Activated naive CD4-positive, alpha-beta T cell treated with anti-CD3 and anti-CD28 coated beads, Interleukin-2, amount 10 ng/mL, durations not matched to agents 7 days and 5 days (primary cell): Measurements from ENCODE around the gene KCNMB4.

Experiments
- CTCF ChIA-PET: fragments of 350-600 bp; sonication (Branson Sonifier 250); formaldehyde crosslinking; loops from one replicate; lab custom pipeline; 2021; ENCODE audit warnings: antibody characterized with exemption; lab: Charles Lee
- DNase-seq: peaks from one replicate; pipeline ENCODE4 v3.0.0-alpha.2; 2020
- H3K27ac Mint-ChIP-seq: one replicate; pipeline ENCODE4 v1.8.0; 2021; ENCODE audit warnings: mild to moderate bottlenecking, moderate library complexity, mixed read lengths
- H3K27me3 Mint-ChIP-seq: one replicate; pipeline ENCODE4 v1.8.0; 2021; ENCODE audit warnings: mild to moderate bottlenecking, mixed read lengths
- H3K36me3 Mint-ChIP-seq: one replicate; pipeline ENCODE4 v1.8.0; 2021; ENCODE audit warnings: mixed read lengths
- H3K4me1 Mint-ChIP-seq: one replicate; pipeline ENCODE4 v1.8.0; 2021; ENCODE audit warnings: mixed read lengths
- H3K4me3 Mint-ChIP-seq: one replicate; pipeline ENCODE4 v1.8.0; 2021; ENCODE audit warnings: mild to moderate bottlenecking, moderate library complexity, mixed read lengths
- H3K9me3 Mint-ChIP-seq: one replicate; pipeline ENCODE4 v1.8.0; 2021; ENCODE audit warnings: mixed read lengths

KCNMB4 gene

GRCh38 chr12:70393787-70394499 lies 27.9 kb downstream of the KCNMB4 start:
- no peaks in the 10 kb centered on the region for H3K9me3 Mint-ChIP-seq
- H3K4me1 Mint-ChIP-seq, result no peaks in the 10 kb centered on the region
- no peaks in the 10 kb centered on the region for H3K27me3 Mint-ChIP-seq
- CTCF ChIA-PET, result no interaction called here
- DNase-seq, result no peak
- no peak overlapping the region for H3K27ac Mint-ChIP-seq
- no peaks in the 10 kb centered on the region for H3K36me3 Mint-ChIP-seq
- no peak overlapping the region for H3K4me3 Mint-ChIP-seq

- Mint-ChIP-seq H3K27me3 (no peaks in the 10 kb centered on the region), H3K36me3 (peaks cover 1% of the 10 kb centered on the region), H3K27ac (no peak overlapping the region), H3K9me3 (no peaks in the 10 kb centered on the region), H3K4me3 (no peak overlapping the region), H3K4me1 (no peaks in the 10 kb centered on the region)
- DNase-seq, result no peak
- CTCF ChIA-PET, result no interaction called here
These were observed 31.9 kb downstream of the KCNMB4 start for GRCh38 chr12:70398002-70398401.

DNA sequence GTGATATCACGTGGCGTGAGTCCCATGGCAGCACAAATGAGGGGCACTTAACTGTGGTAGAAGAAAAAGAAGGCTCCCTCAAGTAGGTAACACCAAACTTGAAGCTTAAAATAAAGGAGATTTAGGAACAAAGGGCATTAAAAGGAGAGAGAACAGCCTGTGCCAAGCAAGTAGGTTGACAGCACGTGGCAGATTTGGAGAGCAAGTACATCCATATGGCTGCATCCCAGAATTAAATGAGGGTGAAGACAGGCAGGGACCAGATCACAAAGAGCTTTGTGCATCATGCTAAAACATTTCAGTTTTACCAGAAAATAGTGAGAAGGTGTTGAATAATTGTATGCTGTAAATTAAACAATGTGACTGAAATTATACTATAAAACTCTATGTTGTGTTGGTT lies 32.8 kb downstream of the KCNMB4 start:
- no peaks in the 10 kb centered on the region for H3K27me3 Mint-ChIP-seq
- H3K27ac Mint-ChIP-seq, result no peak overlapping the region
- peaks cover 1% of the 10 kb centered on the region for H3K36me3 Mint-ChIP-seq
- no peak overlapping the region for H3K4me3 Mint-ChIP-seq
- DNase-seq, result no peak
- H3K4me1 Mint-ChIP-seq, result no peaks in the 10 kb centered on the region
- no peaks in the 10 kb centered on the region for H3K9me3 Mint-ChIP-seq
- CTCF ChIA-PET, result no interaction called here

- CTCF ChIA-PET, result no interaction called here
These were observed 33.2 kb downstream of the KCNMB4 start for GRCh38 chr12:70399311-70399710.

GRCh38 chr12:70400124-70400523 lies 34.0 kb downstream of the KCNMB4 start:
- H3K9me3 Mint-ChIP-seq, result no peaks in the 10 kb centered on the region
- H3K27ac Mint-ChIP-seq, result no peak overlapping the region
- DNase-seq, result no peak
- H3K4me1 Mint-ChIP-seq, result no peaks in the 10 kb centered on the region
- no peaks in the 10 kb centered on the region for H3K27me3 Mint-ChIP-seq
- H3K36me3 Mint-ChIP-seq, result peaks cover 1% of the 10 kb centered on the region
- CTCF ChIA-PET, result no interaction called here
- no peak overlapping the region for H3K4me3 Mint-ChIP-seq

More at GRCh38 chr12:70399311-70399710, 33.2 kb downstream of the KCNMB4 start:
- Mint-ChIP-seq H3K27ac (no peak overlapping the region), H3K4me1 (no peaks in the 10 kb centered on the region), H3K36me3 (peaks cover 1% of the 10 kb centered on the region), H3K9me3 (no peaks in the 10 kb centered on the region), H3K4me3 (no peak overlapping the region), H3K27me3 (no peaks in the 10 kb centered on the region)
- DNase-seq, result no peak

GRCh38 chr12:70402597-70402996 lies 36.5 kb downstream of the KCNMB4 start:
- H3K27me3 Mint-ChIP-seq, result no peaks in the 10 kb centered on the region
- no peaks in the 10 kb centered on the region for H3K4me1 Mint-ChIP-seq
- peaks cover 1% of the 10 kb centered on the region for H3K36me3 Mint-ChIP-seq
- no peak overlapping the region for H3K27ac Mint-ChIP-seq
- no peaks in the 10 kb centered on the region for H3K9me3 Mint-ChIP-seq
- H3K4me3 Mint-ChIP-seq, result no peak overlapping the region
- CTCF ChIA-PET, result no interaction called here
- DNase-seq, result no peak

- Mint-ChIP-seq H3K9me3 (no peaks in the 10 kb centered on the region), H3K4me3 (no peak overlapping the region), H3K36me3 (peaks cover 1% of the 10 kb centered on the region), H3K27ac (no peak overlapping the region), H3K27me3 (no peaks in the 10 kb centered on the region), H3K4me1 (no peaks in the 10 kb centered on the region)
- DNase-seq, result no peak
- CTCF ChIA-PET, result no interaction called here
These were observed 37.7 kb downstream of the KCNMB4 start for GRCh38 chr12:70403826-70404225.

DNA sequence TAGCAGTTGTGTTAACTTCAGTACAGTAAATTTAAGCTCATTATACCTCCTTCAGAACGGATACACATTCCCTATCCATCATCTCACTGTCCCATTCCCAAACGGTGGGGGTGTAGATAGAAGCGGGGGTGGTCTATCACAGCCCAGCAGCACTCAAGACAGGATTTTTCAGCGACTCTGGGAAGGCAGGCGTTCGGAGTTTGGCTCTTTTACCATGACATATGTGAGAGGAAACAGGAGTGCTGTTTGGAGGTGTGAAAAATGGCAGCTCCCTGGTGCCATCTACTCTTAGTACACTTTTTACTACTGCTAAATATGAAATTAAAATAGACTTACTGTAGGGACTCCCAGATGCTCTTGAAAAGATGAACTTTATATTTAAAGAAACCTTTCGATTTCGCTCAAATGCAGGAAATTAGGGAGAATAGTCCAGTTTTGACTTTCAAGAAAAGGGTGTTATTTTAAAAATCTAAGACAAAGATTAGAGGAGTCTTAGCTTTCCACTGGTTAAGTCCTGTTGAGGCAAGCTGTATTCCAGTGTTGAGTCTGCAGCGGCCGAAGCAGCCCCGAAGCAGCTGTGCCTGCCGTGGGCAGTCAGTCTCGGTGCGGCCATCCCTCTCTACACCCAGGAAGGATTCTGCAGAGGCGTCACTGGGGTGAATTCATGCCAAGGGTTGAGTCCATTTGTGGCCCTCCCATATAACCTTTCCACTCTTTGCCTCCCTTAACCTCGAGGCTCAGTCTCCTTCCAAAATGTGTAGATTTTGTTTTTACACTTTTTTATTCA lies 42.1 kb downstream of the KCNMB4 start:
- DNase-seq, result no peak
- Mint-ChIP-seq H3K27ac (no peak overlapping the region), H3K36me3 (no peaks in the 10 kb centered on the region), H3K4me3 (no peak overlapping the region), H3K4me1 (no peaks in the 10 kb centered on the region), H3K9me3 (no peaks in the 10 kb centered on the region), H3K27me3 (no peaks in the 10 kb centered on the region)
- CTCF ChIA-PET, result no interaction called here

GRCh38 chr12:70415987-70416386 lies 49.9 kb downstream of the KCNMB4 start:
- Mint-ChIP-seq H3K4me3 (no peak overlapping the region), H3K9me3 (no peaks in the 10 kb centered on the region), H3K36me3 (no peaks in the 10 kb centered on the region), H3K27ac (no peak overlapping the region), H3K4me1 (peaks cover 10% of the 10 kb centered on the region), H3K27me3 (no peaks in the 10 kb centered on the region)
- no peak for DNase-seq
- CTCF ChIA-PET, result no interaction called here

DNA sequence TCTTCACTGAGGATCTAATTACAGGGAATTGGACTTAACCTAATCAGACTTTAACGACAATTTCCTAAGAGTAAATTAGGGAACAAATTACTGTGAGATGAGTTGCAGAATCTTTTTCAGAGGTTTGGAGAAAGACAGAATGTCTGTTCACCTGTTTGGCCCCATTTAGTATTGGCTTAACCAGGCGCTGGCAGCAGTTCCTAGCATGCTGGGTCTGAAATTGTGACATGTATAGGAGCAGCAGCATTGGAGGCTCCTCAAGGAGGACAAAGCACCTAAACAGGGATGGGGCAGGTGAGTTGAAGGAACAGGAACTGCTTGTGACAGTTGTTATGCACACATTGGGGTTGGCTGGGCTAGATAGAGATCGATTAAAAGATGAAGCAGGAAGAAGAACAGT lies 51.0 kb downstream of the KCNMB4 start:
- Mint-ChIP-seq H3K27ac (no peak overlapping the region), H3K36me3 (no peaks in the 10 kb centered on the region), H3K9me3 (no peaks in the 10 kb centered on the region), H3K4me3 (no peak overlapping the region), H3K27me3 (no peaks in the 10 kb centered on the region), H3K4me1 (peaks cover 10% of the 10 kb centered on the region)
- CTCF ChIA-PET, result no interaction called here
- no peak for DNase-seq

DNA sequence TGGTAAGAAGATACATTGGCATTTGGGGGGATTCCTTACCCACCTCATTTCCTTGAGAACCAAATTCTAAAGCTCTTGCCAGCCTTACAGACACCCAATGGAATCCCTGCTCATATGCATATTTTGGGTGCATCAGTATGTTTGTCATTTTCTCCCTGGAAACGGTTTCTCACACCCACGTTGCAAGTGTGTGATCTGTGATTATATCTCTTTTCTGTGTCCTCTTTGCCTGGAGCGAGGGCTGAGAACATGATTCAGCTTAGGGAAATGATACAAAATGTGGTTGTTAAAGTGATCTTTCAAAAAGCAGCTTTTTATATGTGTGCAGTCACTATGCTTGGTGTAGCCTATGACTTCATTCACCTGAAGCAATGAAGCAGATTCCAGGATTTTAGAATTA lies 52.0 kb downstream of the KCNMB4 start:
- Mint-ChIP-seq H3K27ac (no peak overlapping the region), H3K27me3 (no peaks in the 10 kb centered on the region), H3K4me3 (no peak overlapping the region), H3K9me3 (no peaks in the 10 kb centered on the region), H3K4me1 (peaks cover 10% of the 10 kb centered on the region), H3K36me3 (no peaks in the 10 kb centered on the region)
- no peak for DNase-seq
- CTCF ChIA-PET, result no interaction called here

DNA sequence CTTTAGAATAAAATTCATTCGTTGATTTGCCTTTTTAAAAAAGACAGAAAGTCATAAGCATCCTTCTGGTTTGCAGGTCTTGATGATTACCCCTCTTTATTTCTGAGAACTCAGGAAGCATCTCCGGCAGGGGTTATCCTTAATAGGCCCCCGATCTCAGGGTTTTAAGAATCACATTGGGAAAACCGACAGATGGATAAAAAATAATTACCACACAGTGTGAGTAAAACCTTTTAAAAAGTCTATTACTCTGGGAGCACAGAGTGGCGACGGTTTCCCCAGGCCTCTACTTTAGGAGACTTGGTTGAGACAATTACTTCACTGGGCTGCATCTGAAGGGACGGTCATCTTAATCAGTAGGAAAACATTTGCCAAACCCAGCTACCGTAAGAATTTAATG lies 56.5 kb downstream of the KCNMB4 start:
- Mint-ChIP-seq H3K36me3 (no peaks in the 10 kb centered on the region), H3K27ac (no peak overlapping the region), H3K27me3 (no peaks in the 10 kb centered on the region), H3K4me1 (no peaks in the 10 kb centered on the region), H3K4me3 (no peak overlapping the region), H3K9me3 (no peaks in the 10 kb centered on the region)
- CTCF ChIA-PET, result no interaction called here
- DNase-seq, result no peak

DNA sequence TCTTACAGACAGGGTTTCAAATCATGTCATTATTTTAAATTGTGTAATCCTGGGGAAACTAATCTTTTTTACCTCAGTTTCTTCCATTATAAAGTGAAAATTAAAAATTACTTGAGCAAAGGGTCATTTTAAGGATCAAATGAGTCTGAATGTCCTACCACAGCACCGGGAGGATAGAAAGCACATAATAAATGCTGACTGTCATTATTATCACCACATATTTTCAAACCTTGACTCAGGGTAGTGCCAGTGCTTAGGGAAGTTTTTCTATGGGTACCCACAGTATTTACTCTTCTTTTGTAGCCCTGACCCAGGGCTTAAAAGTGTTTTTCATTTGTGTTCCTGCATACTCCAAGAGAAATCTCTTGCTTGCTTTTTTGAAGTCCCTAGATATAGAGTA lies 60.5 kb downstream of the KCNMB4 start:
- Mint-ChIP-seq H3K27me3 (no peaks in the 10 kb centered on the region), H3K4me3 (no peak overlapping the region), H3K9me3 (no peaks in the 10 kb centered on the region), H3K27ac (no peak overlapping the region), H3K36me3 (no peaks in the 10 kb centered on the region), H3K4me1 (no peaks in the 10 kb centered on the region)
- DNase-seq, result no peak
- CTCF ChIA-PET, result no interaction called here

DNA sequence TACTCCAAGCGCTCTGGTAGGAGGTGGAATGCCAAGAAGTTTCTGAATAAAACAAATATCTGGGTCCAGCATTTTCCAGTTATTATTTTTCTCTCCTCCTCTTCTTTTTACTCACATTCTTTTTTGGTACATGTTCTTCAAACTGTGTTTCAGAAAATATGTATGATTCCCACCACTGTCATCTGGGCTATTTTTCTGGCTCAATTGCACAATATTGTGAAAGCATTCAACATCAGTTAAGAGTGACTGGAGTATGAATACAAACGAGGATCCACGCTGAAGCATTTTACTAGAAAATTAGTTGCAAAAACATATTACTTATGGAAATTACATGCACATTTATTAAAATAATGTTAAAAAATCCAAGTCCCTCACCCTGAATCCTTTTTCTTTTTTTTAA lies 61.5 kb downstream of the KCNMB4 start:
- Mint-ChIP-seq H3K27ac (no peak overlapping the region), H3K36me3 (no peaks in the 10 kb centered on the region), H3K27me3 (no peaks in the 10 kb centered on the region), H3K9me3 (no peaks in the 10 kb centered on the region), H3K4me1 (no peaks in the 10 kb centered on the region), H3K4me3 (no peak overlapping the region)
- CTCF ChIA-PET, result no interaction called here
- no peak for DNase-seq

GRCh38 chr12:70430400-70430799 lies 64.3 kb downstream of the KCNMB4 start:
- Mint-ChIP-seq H3K27me3 (no peaks in the 10 kb centered on the region), H3K9me3 (no peaks in the 10 kb centered on the region), H3K36me3 (no peaks in the 10 kb centered on the region), H3K4me1 (no peaks in the 10 kb centered on the region), H3K4me3 (no peak overlapping the region), H3K27ac (no peak overlapping the region)
- CTCF ChIA-PET, result interaction anchor here (0.6 kb wide), 1 partner anchor 121 kb away, joined by 3 read pairs; no protein-coding TSS in a partner anchor
- no peak for DNase-seq
